GM12878 (cell line): ENCODE results near the gene HPF1. TPM values are rescaled to one million over a fixed set of nuclear protein-coding genes. Genes with fewer than 3 reads are reported as not detected.
A peak's percentile ranks its signal among the peaks of the same experiment; 100 is the strongest.

ENCODE experiments used
- ATAC-seq: fragments of 200-7000 bp; cut with Tn5 transposase; 3 replicates; pipeline ENCODE4 v1.9.1; 2020; ENCODE audit warnings: mild to moderate bottlenecking, moderate library complexity
- BruUV-seq: library from RNA; stranded (reverse); fragments of 400-500 nt; replicated peaks from 2 replicates; lab custom pipeline; 2021; lab: Mats Ljungman, UMichigan
- CTCF ChIA-PET: fragments of 300-600 bp; sonication (Branson Sonifier 250); formaldehyde crosslinking; extraction: SDS; loops from one replicate; lab custom pipeline; 2021; ENCODE audit warnings: inconsistent platforms; lab: Yijun Ruan, JAX
- POLR2A ChIA-PET: fragments of 350-600 bp; formaldehyde crosslinking; extraction: SDS; loops from one replicate; lab custom pipeline; 2021; ENCODE audit warnings: inconsistent platforms; lab: Charles Lee
- RAD21 ChIA-PET: fragments of 300-600 bp; sonication (Branson Sonifier 250); formaldehyde crosslinking; loops from one replicate; lab custom pipeline; 2023; ENCODE audit warnings: antibody characterized with exemption; ENCODE audit not compliant: unreplicated experiment; lab: Charles Lee
- SMC1A ChIA-PET: fragments of 300-600 bp; sonication (Branson Sonifier 250); formaldehyde crosslinking; loops from one replicate; lab custom pipeline; 2023; ENCODE audit not compliant: unreplicated experiment, uncharacterized antibody; lab: Charles Lee
- DNase-seq: peaks from one replicate; pipeline ENCODE4 v3.0.0-alpha.2; 2011; ENCODE audit warnings: low read depth, low spot score
- FAIRE-seq: peaks from 3 replicates; lab custom pipeline; 2011; peaks lifted over from hg19 to GRCh38; lab: Jason Lieb, UNC
- H2AFZ ChIP-seq: 2 replicates; pipeline ENCODE4 v1.6.0; 2011; ENCODE audit warnings: low read depth, low read length, control low read depth; ENCODE audit not compliant: control insufficient read depth
- H3K27ac ChIP-seq: 2 replicates; pipeline ENCODE4 v1.5.1; 2011; ENCODE audit warnings: control low read depth; ENCODE audit not compliant: control insufficient read depth, insufficient read depth
- H3K27me3 ChIP-seq, 2 experiments: replicated peaks in 1 of 2; 2 replicates each; pipeline versions ENCODE4 v1.6.0 to v1.6.1; 2011; ENCODE audit warnings: low read length in 1 of 2; ENCODE audit not compliant: control insufficient read depth in 2 of 2, insufficient read depth in 2 of 2
- H3K36me3 ChIP-seq, 2 experiments: 2 replicates each; pipeline ENCODE4 v1.5.1; 2011; ENCODE audit warnings: low read length in 1 of 2; ENCODE audit not compliant: control insufficient read depth in 2 of 2, insufficient read depth in 2 of 2
- H3K4me1 ChIP-seq: 2 replicates; pipeline ENCODE4 v1.6.1; 2011; ENCODE audit warnings: mild to moderate bottlenecking, low read length, moderate library complexity, mixed read lengths; ENCODE audit not compliant: control insufficient read depth, insufficient read depth
- H3K4me2 ChIP-seq: 2 replicates; pipeline ENCODE4 v1.6.0; 2011; ENCODE audit warnings: control low read depth; ENCODE audit not compliant: control insufficient read depth, insufficient read depth
- H3K4me3 ChIP-seq: fragments of 200-600 bp; sonication (generic); 2 replicates; pipeline ENCODE4 v1.5.1; 2016
- H3K79me2 ChIP-seq: 2 replicates; pipeline ENCODE4 v1.6.0; 2011; ENCODE audit warnings: low read length; ENCODE audit not compliant: control insufficient read depth, insufficient read depth
- H3K9ac ChIP-seq: 2 replicates; pipeline ENCODE4 v1.8.0; 2011; ENCODE audit warnings: low read length, control low read depth, mixed read lengths; ENCODE audit not compliant: control insufficient read depth, insufficient read depth
- H3K9me3 ChIP-seq: replicated peaks from 3 replicates; pipeline ENCODE4 v1.5.1; 2011; ENCODE audit warnings: mild to moderate bottlenecking, low read length; ENCODE audit not compliant: control insufficient read depth, insufficient read depth
- H4K20me1 ChIP-seq: 2 replicates; pipeline ENCODE4 v1.6.0; 2011; ENCODE audit not compliant: control insufficient read depth, insufficient read depth
- ETV6 ChIP-seq, 2 experiments: fragments of 450-650 bp in 1 of 2; IDR thresholded peaks in 1 of 2; conservative IDR thresholded peaks in 1 of 2; 2 replicates each; pipeline ENCODE4 v1.6.1; 2014; ENCODE audit warnings: antibody characterized with exemption in 1 of 2, borderline replicate concordance in 1 of 2, low read depth in 1 of 2, mild to moderate bottlenecking in 1 of 2, moderate library complexity in 1 of 2
- FOXM1 ChIP-seq: IDR thresholded peaks from 2 replicates; pipeline ENCODE4 v1.6.1; 2012; ENCODE audit warnings: low read depth, mild to moderate bottlenecking, inconsistent platforms, low read length, moderate library complexity
- KAT2A ChIP-seq: conservative IDR thresholded peaks from 2 replicates; pipeline ENCODE4 v1.6.1; 2011; ENCODE audit warnings: low read depth, low read length; ENCODE audit not compliant: control insufficient read depth
- KLF5 ChIP-seq: fragments of 450-650 bp; IDR thresholded peaks from 2 replicates; pipeline ENCODE4 v1.6.1; 2014; ENCODE audit warnings: mild to moderate bottlenecking; ENCODE audit not compliant: partially characterized antibody
- MXI1 ChIP-seq: fragments of 150-350 bp; IDR thresholded peaks from 2 replicates; pipeline ENCODE4 v1.6.1; 2011; ENCODE audit warnings: low read depth, mild to moderate bottlenecking, inconsistent platforms, low read length, improper control_type of control experiment
- MYC ChIP-seq: IDR thresholded peaks from 2 replicates; pipeline ENCODE4 v1.6.1; 2011; ENCODE audit warnings: mild to moderate bottlenecking, low read length, moderate library complexity, inconsistent platforms; ENCODE audit not compliant: insufficient read depth, insufficient replicate concordance, insufficient read length, severe bottlenecking
- NR2C1 ChIP-seq: fragments of 450-650 bp; IDR thresholded peaks from 2 replicates; pipeline ENCODE4 v1.6.1; 2017; ENCODE audit warnings: antibody characterized with exemption, mild to moderate bottlenecking, moderate library complexity
- SUZ12 ChIP-seq: fragments of 200-600 bp; sonication (generic); IDR thresholded peaks from one replicate; pipeline ENCODE4 v1.6.1; 2018; ENCODE audit warnings: antibody characterized with exemption, mild to moderate bottlenecking; ENCODE audit not compliant: unreplicated experiment
- ZNF384 ChIP-seq: IDR thresholded peaks from 2 replicates; pipeline ENCODE4 v1.6.1; 2012; ENCODE audit warnings: low read depth, mild to moderate bottlenecking, low read length, improper control_type of control experiment, borderline replicate concordance
- WGBS: methylation state at CpG from one replicate; pipeline ENCODE4 v1.1.6; 2016; ENCODE audit warnings: low lambda C conversion rate; ENCODE audit not compliant: insufficient replicate concordance, insufficient coverage; ENCODE audit errors: missing lambda C conversion rate; 5-methylcytosine and 5-hydroxymethylcytosine counted together
- in situ Hi-C: fragments of 300-500 bp; cut with MboI; formaldehyde crosslinking; loops from 9 replicates; pipeline ENCODE4 v1.14.3; 2018; ENCODE audit warnings: mixed read lengths
- intact Hi-C: fragments of 100-400 bp; cut with micrococcal nuclease; formaldehyde crosslinking; loops from one replicate; pipeline ENCODE4 v1.14.2; 2022; ENCODE audit not compliant: unreplicated experiment
- polyA plus RNA-seq, 11 experiments: library from polyadenylated mRNA; depleted of rRNA in 4 of 11; unstranded in 6 of 11; stranded (reverse) in 5 of 11; fragments of >200 nt; fragmentation: Nextera tagmentation in 4 of 11; fragmentation: Illumina TruSeq in 1 of 11; extraction: Ambion mirVana in 4 of 11; extraction: Trizol in 1 of 11; gene quantifications; 1 replicate in 1 of 11; 2 replicates in 10 of 11; pipeline versions ENCODE4 v1.2.1 to v1.2.3, GENCODE V29; 2011 to 2016; ENCODE audit warnings: inconsistent platforms in 2 of 11, missing spikeins in 2 of 11, low read depth in 1 of 11
- total RNA-seq, 4 experiments: library from RNA; depleted of rRNA in 3 of 4; stranded (reverse); fragments of >200 nt in 3 of 4; fragmentation: Illumina TruSeq in 1 of 4; extraction: Trizol in 1 of 4; gene quantifications; 2 replicates each; pipeline versions ENCODE4 v1.2.1 to v1.2.3, GENCODE V29; 2013 to 2021
- TF ChIP-seq, protein P1 (sequence below): IDR thresholded peaks from 2 replicates; pipeline ENCODE4 v1.6.1; 2011; ENCODE audit warnings: low read depth, mild to moderate bottlenecking, low read length, moderate library complexity, borderline replicate concordance; ENCODE audit errors: extremely low read depth
- TF ChIP-seq, protein P2 (sequence below): fragments of 450-650 bp; IDR thresholded peaks from 2 replicates; pipeline ENCODE4 v1.6.1; 2017; ENCODE audit warnings: mild to moderate bottlenecking, moderate library complexity
- TF ChIP-seq, protein P3 (sequence below), 3 experiments: IDR thresholded peaks in 2 of 3; conservative IDR thresholded peaks in 1 of 3; 2 replicates each; pipeline ENCODE4 v1.5.1; 2011; ENCODE audit warnings: low read depth in 3 of 3, low read length in 3 of 3, mild to moderate bottlenecking in 3 of 3, control low read depth in 2 of 3, moderate library complexity in 2 of 3, inconsistent platforms in 1 of 3, mixed read lengths in 1 of 3; ENCODE audit not compliant: control insufficient read depth in 2 of 3, insufficient read depth in 1 of 3; ENCODE audit errors: extremely low read depth in 1 of 3
- TF ChIP-seq, protein P4 (sequence below): IDR thresholded peaks from 2 replicates; pipeline ENCODE4 v1.6.1; 2011; ENCODE audit warnings: low read depth, low read length, improper control_type of control experiment, borderline replicate concordance

Gene HPF1
- total and polyA plus RNA-seq, 10 of the 15 experiments (the other 5 are each of a cell fraction or from before 2014, with no cell fraction given): 31.2 to 93.5 (median 48.7) TPM

DNA sequence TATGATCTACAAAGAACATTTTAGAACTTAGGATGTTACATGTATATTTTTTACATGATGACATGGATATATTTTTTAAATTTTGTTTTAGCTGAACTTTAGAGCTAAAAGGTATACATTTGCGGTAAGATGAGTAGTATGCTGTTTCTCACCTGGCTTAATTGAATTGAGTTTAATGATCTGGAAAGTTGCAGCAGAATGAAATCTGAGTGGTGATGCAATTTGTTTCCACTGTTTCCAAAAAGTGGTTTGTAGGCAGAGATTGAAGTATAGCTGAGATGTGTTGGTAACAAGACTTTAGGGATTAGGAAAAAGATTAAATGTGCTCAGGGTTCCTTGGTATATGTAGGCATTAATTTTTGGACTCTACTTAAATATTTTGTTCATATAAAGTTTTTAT, 68.1 kb downstream of the HPF1 start:
- ChIA-PET SMC1A (interaction anchor here (0.7 kb wide), 1 partner anchor 20 kb away, joined by 3 read pairs; no protein-coding TSS in a partner anchor), CTCF (interaction anchor here (1.2 kb wide), 1 partner anchor 15 kb away, joined by 3 read pairs; no protein-coding TSS in a partner anchor), POLR2A (no interaction called here), RAD21 (no interaction called here)
- H3K9ac ChIP-seq: no peak overlapping the region
- H3K4me2 ChIP-seq: no peak overlapping the region
- H2AFZ ChIP-seq: no peak overlapping the region
- no peaks in the 10 kb centered on the region for H3K79me2 ChIP-seq
- no peaks in the 10 kb centered on the region for H3K4me1 ChIP-seq
- H3K4me3 ChIP-seq: no peak overlapping the region
- H3K9me3 ChIP-seq: no peaks in the 10 kb centered on the region
- intact Hi-C loops: no loop called here
- ATAC-seq: no peak
- in situ Hi-C loops: no loop called here
- WGBS: 100% methylated on average over 1 of the region's 1 CpG
- no peaks in the 10 kb centered on the region for H3K27me3 ChIP-seq
- H3K36me3 ChIP-seq: peaks cover 0 to 3% of the 10 kb centered on the region in 2 experiments; a peak in 1 of 4 replicates
- H4K20me1 ChIP-seq: no peaks in the 10 kb centered on the region
- H3K27ac ChIP-seq: no peak overlapping the region
- no peak for TF ChIP-seq NR2C1
- TF ChIP-seq KAT2A: no peak
- TF ChIP-seq, protein P1, sequence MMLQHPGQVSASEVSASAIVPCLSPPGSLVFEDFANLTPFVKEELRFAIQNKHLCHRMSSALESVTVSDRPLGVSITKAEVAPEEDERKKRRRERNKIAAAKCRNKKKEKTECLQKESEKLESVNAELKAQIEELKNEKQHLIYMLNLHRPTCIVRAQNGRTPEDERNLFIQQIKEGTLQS: no peak
- TF ChIP-seq FOXM1: no peak
- TF ChIP-seq MXI1: no peak
- no peak for TF ChIP-seq ZNF384
- TF ChIP-seq, protein P2, sequence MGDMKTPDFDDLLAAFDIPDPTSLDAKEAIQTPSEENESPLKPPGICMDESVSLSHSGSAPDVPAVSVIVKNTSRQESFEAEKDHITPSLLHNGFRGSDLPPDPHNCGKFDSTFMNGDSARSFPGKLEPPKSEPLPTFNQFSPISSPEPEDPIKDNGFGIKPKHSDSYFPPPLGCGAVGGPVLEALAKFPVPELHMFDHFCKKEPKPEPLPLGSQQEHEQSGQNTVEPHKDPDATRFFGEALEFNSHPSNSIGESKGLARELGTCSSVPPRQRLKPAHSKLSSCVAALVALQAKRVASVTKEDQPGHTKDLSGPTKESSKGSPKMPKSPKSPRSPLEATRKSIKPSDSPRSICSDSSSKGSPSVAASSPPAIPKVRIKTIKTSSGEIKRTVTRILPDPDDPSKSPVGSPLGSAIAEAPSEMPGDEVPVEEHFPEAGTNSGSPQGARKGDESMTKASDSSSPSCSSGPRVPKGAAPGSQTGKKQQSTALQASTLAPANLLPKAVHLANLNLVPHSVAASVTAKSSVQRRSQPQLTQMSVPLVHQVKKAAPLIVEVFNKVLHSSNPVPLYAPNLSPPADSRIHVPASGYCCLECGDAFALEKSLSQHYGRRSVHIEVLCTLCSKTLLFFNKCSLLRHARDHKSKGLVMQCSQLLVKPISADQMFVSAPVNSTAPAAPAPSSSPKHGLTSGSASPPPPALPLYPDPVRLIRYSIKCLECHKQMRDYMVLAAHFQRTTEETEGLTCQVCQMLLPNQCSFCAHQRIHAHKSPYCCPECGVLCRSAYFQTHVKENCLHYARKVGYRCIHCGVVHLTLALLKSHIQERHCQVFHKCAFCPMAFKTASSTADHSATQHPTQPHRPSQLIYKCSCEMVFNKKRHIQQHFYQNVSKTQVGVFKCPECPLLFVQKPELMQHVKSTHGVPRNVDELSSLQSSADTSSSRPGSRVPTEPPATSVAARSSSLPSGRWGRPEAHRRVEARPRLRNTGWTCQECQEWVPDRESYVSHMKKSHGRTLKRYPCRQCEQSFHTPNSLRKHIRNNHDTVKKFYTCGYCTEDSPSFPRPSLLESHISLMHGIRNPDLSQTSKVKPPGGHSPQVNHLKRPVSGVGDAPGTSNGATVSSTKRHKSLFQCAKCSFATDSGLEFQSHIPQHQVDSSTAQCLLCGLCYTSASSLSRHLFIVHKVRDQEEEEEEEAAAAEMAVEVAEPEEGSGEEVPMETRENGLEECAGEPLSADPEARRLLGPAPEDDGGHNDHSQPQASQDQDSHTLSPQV: no peak
- TF ChIP-seq, protein P3, sequence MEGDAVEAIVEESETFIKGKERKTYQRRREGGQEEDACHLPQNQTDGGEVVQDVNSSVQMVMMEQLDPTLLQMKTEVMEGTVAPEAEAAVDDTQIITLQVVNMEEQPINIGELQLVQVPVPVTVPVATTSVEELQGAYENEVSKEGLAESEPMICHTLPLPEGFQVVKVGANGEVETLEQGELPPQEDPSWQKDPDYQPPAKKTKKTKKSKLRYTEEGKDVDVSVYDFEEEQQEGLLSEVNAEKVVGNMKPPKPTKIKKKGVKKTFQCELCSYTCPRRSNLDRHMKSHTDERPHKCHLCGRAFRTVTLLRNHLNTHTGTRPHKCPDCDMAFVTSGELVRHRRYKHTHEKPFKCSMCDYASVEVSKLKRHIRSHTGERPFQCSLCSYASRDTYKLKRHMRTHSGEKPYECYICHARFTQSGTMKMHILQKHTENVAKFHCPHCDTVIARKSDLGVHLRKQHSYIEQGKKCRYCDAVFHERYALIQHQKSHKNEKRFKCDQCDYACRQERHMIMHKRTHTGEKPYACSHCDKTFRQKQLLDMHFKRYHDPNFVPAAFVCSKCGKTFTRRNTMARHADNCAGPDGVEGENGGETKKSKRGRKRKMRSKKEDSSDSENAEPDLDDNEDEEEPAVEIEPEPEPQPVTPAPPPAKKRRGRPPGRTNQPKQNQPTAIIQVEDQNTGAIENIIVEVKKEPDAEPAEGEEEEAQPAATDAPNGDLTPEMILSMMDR (IDR thresholded peaks at IDR 0.05 in 2 of 3, conservative IDR thresholded peaks at IDR 0.05 in 1 of 3; ENCODE audit: control insufficient read depth in 2 of 3, extremely low read depth in 1 of 3, insufficient read depth in 1 of 3, low read depth in 3 of 3, low read length in 3 of 3): no peak
- no peak for TF ChIP-seq KLF5
- TF ChIP-seq ETV6 (conservative IDR thresholded peaks at IDR 0.05 in 1 of 2, IDR thresholded peaks at IDR 0.05 in 1 of 2; ENCODE audit: borderline replicate concordance in 1 of 2, low read depth in 1 of 2): no peak
- TF ChIP-seq SUZ12: no peak
- TF ChIP-seq, protein P4, sequence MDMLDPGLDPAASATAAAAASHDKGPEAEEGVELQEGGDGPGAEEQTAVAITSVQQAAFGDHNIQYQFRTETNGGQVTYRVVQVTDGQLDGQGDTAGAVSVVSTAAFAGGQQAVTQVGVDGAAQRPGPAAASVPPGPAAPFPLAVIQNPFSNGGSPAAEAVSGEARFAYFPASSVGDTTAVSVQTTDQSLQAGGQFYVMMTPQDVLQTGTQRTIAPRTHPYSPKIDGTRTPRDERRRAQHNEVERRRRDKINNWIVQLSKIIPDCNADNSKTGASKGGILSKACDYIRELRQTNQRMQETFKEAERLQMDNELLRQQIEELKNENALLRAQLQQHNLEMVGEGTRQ: no peak
- no peak for TF ChIP-seq MYC
- FAIRE-seq: peak; percentile 31
- no TSS peak for BruUV-seq
- no peak for DNase-seq
